H9 (cell line): ENCODE results near the gene CLSTN3. TPM values are rescaled to one million over a fixed set of nuclear protein-coding genes. Genes with fewer than 3 reads are reported as not detected.

Experiments
- DNase-seq: peaks from one replicate; pipeline ENCODE4 v3.0.0-alpha.2; 2017
- H2AFZ ChIP-seq: one replicate; pipeline ENCODE4 v1.6.1; 2013; ENCODE audit warnings: mild to moderate bottlenecking, low read length, control low read depth, moderate library complexity
- H2AK5ac ChIP-seq: 2 replicates; pipeline ENCODE4 v1.6.1; 2013; ENCODE audit warnings: low read length, control low read depth, mixed read lengths; ENCODE audit not compliant: insufficient read length
- H2BK120ac ChIP-seq: one replicate; pipeline ENCODE4 v1.6.1; 2013; ENCODE audit warnings: low read depth, mild to moderate bottlenecking, low read length, control low read depth, inconsistent platforms; ENCODE audit not compliant: poor library complexity, severe bottlenecking
- H2BK12ac ChIP-seq: 2 replicates; pipeline ENCODE4 v1.6.1; 2013; ENCODE audit warnings: low read length, control low read depth, mixed read lengths, low read depth; ENCODE audit not compliant: insufficient read length
- H2BK15ac ChIP-seq: 2 replicates; pipeline ENCODE4 v1.6.1; 2013; ENCODE audit warnings: low read depth, low read length, control low read depth
- H2BK20ac ChIP-seq: one replicate; pipeline ENCODE4 v1.6.1; 2013; ENCODE audit warnings: low read depth, mild to moderate bottlenecking, low read length, control low read depth, inconsistent platforms; ENCODE audit not compliant: poor library complexity, severe bottlenecking
- H2BK5ac ChIP-seq: 2 replicates; pipeline ENCODE4 v1.6.1; 2013; ENCODE audit warnings: low read length, control low read depth, mixed read lengths; ENCODE audit not compliant: insufficient read length
- H3K14ac ChIP-seq: 2 replicates; pipeline ENCODE4 v1.6.1; 2013; ENCODE audit warnings: low read length, control low read depth; ENCODE audit not compliant: insufficient read depth
- H3K18ac ChIP-seq: 2 replicates; pipeline ENCODE4 v1.6.1; 2013; ENCODE audit warnings: low read depth, mild to moderate bottlenecking, mixed read lengths, low read length, control low read depth; ENCODE audit not compliant: insufficient read length
- H3K23ac ChIP-seq: 2 replicates; pipeline ENCODE4 v1.6.1; 2013; ENCODE audit warnings: low read length, control low read depth, mixed read lengths, low read depth; ENCODE audit not compliant: insufficient read length
- H3K23me2 ChIP-seq: 2 replicates; pipeline ENCODE4 v1.6.1; 2013; ENCODE audit warnings: low read depth, mild to moderate bottlenecking, mixed read lengths, low read length, control low read depth; ENCODE audit not compliant: insufficient read length, poor library complexity, severe bottlenecking
- H3K27ac ChIP-seq: 2 replicates; pipeline ENCODE4 v1.5.1; 2013; ENCODE audit warnings: low read length, control low read depth, mixed read lengths, low read depth; ENCODE audit not compliant: insufficient read length
- H3K27me3 ChIP-seq: 2 replicates; pipeline ENCODE4 v1.6.1; 2013; ENCODE audit warnings: low read length, control low read depth, inconsistent platforms; ENCODE audit not compliant: insufficient read depth
- H3K4ac ChIP-seq: 2 replicates; pipeline ENCODE4 v1.6.1; 2013; ENCODE audit warnings: low read depth, mild to moderate bottlenecking, control low read depth, inconsistent platforms, low read length, moderate library complexity
- H3K4me1 ChIP-seq: 2 replicates; pipeline ENCODE4 v1.6.1; 2013; ENCODE audit warnings: low read length, control low read depth, inconsistent platforms; ENCODE audit not compliant: insufficient read depth
- H3K4me2 ChIP-seq: 2 replicates; pipeline ENCODE4 v1.6.1; 2013; ENCODE audit warnings: low read length, control low read depth, mixed read lengths; ENCODE audit not compliant: insufficient read length, insufficient read depth
- H3K56ac ChIP-seq: 2 replicates; pipeline ENCODE4 v1.6.1; 2013; ENCODE audit warnings: low read depth, mild to moderate bottlenecking, mixed read lengths, low read length, control low read depth; ENCODE audit not compliant: insufficient read length
- H3K79me1 ChIP-seq: 2 replicates; pipeline ENCODE4 v1.6.1; 2013; ENCODE audit warnings: low read depth, mild to moderate bottlenecking, moderate library complexity, low read length, control low read depth, inconsistent platforms; ENCODE audit not compliant: insufficient read depth, poor library complexity, severe bottlenecking
- H3K79me2 ChIP-seq: 2 replicates; pipeline ENCODE4 v1.6.1; 2013; ENCODE audit warnings: low read length, control low read depth, inconsistent platforms; ENCODE audit not compliant: insufficient read depth
- H3K9ac ChIP-seq: 2 replicates; pipeline ENCODE4 v1.6.1; 2013; ENCODE audit warnings: low read length, control low read depth, mixed read lengths; ENCODE audit not compliant: insufficient read length; ENCODE audit errors: extremely low read depth
- H3K9me3 ChIP-seq: one replicate; pipeline ENCODE4 v1.6.1; 2013; ENCODE audit warnings: low read depth, low read length, inconsistent platforms; ENCODE audit not compliant: control insufficient read depth
- H3T11ph ChIP-seq: one replicate; pipeline ENCODE4 v1.6.1; 2013; ENCODE audit warnings: mild to moderate bottlenecking, low read length, control low read depth, inconsistent platforms
- H4K20me1 ChIP-seq: one replicate; pipeline ENCODE4 v1.6.1; 2013; ENCODE audit not compliant: control insufficient read depth, insufficient read length, insufficient read depth
- H4K5ac ChIP-seq: 2 replicates; pipeline ENCODE4 v1.6.1; 2013; ENCODE audit warnings: low read depth, mild to moderate bottlenecking, mixed read lengths, low read length, control low read depth; ENCODE audit not compliant: insufficient read length
- H4K8ac ChIP-seq: replicated peaks from 2 replicates; pipeline ENCODE4 v1.6.1; 2013; ENCODE audit warnings: low read length, control low read depth, mixed read lengths, low read depth; ENCODE audit not compliant: insufficient read length
- H4K91ac ChIP-seq: 2 replicates; pipeline ENCODE4 v1.6.1; 2013; ENCODE audit warnings: low read depth, mild to moderate bottlenecking, moderate library complexity, mixed read lengths, low read length, control low read depth; ENCODE audit not compliant: insufficient read length
- H3K27ac Mint-ChIP-seq, 3 experiments: 2 replicates in 2 of 3; 3 replicates in 1 of 3; pipeline ENCODE4 v1.8.0; 2020 to 2021; ENCODE audit warnings: mixed read lengths in 3 of 3, mild to moderate bottlenecking in 1 of 3, moderate library complexity in 1 of 3
- H3K27me3 Mint-ChIP-seq: 2 replicates; pipeline ENCODE4 v1.8.0; 2021; ENCODE audit warnings: low read depth, mild to moderate bottlenecking, moderate library complexity, mixed read lengths
- H3K36me3 Mint-ChIP-seq, 3 experiments: 2 replicates in 2 of 3; 3 replicates in 1 of 3; pipeline ENCODE4 v1.8.0; 2020 to 2021; ENCODE audit warnings: low read depth in 3 of 3, mixed read lengths in 3 of 3; ENCODE audit not compliant: insufficient read depth in 1 of 3
- H3K4me1 Mint-ChIP-seq, 2 experiments: 2 replicates each; pipeline ENCODE4 v1.8.0; 2020; ENCODE audit warnings: mixed read lengths in 2 of 2
- H3K4me3 Mint-ChIP-seq, 2 experiments: 2 replicates in 1 of 2; 3 replicates in 1 of 2; pipeline ENCODE4 v1.8.0; 2020 to 2021; ENCODE audit warnings: mild to moderate bottlenecking in 2 of 2, mixed read lengths in 2 of 2, moderate library complexity in 1 of 2
- H3K9me3 Mint-ChIP-seq, 2 experiments: 2 replicates in 1 of 2; 3 replicates in 1 of 2; pipeline ENCODE4 v1.8.0; 2020; ENCODE audit warnings: mild to moderate bottlenecking in 2 of 2, mixed read lengths in 2 of 2, moderate library complexity in 1 of 2
- CTCF ChIP-seq: fragments of 200-600 bp; sonication (generic); conservative IDR thresholded peaks from 3 replicates; pipeline ENCODE4 v1.8.0; 2021; ENCODE audit warnings: antibody characterized with exemption, mild to moderate bottlenecking
- WGBS: extraction: QIAGEN DNeasy Blood & Tissue Kit; methylation state at CpG from one replicate; pipeline ENCODE4 v1.1.7; 2013; ENCODE audit warnings: missing lambda C conversion rate, low lambda C conversion rate, mixed read lengths; ENCODE audit not compliant: insufficient read length; ENCODE audit errors: extremely low coverage; 5-methylcytosine and 5-hydroxymethylcytosine counted together
- total RNA-seq: library from RNA; stranded (reverse); gene quantifications from 2 replicates; pipeline ENCODE4 v1.2.1, GENCODE V29; 2021

Gene CLSTN3
- total RNA-seq, 1 experiment from 2014 or later: 26.2 TPM

- no peaks in the 10 kb centered on the region for H3K27me3 Mint-ChIP-seq
- Histone ChIP-seq H2BK120ac (no peak overlapping the region), H2AK5ac (no peak overlapping the region), H3K23me2 (no peaks in the 10 kb centered on the region), H3K23ac (no peak overlapping the region), H3K4me2 (no peak overlapping the region), H3T11ph (no peak overlapping the region), H3K4ac (no peak overlapping the region), H3K14ac (no peak overlapping the region), H2AFZ (no peak overlapping the region), H2BK20ac (no peak overlapping the region), H2BK15ac (no peak overlapping the region), H2BK5ac (no peak overlapping the region), H4K8ac (no peak overlapping the region), H3K18ac (no peak overlapping the region), H4K91ac (no peak overlapping the region), H3K56ac (no peak overlapping the region), H3K27me3 (no peaks in the 10 kb centered on the region), H4K5ac (no peak overlapping the region), H3K9ac (no peak overlapping the region), H2BK12ac (no peak overlapping the region), H4K20me1 (no peaks in the 10 kb centered on the region), H3K79me1 (no peaks in the 10 kb centered on the region), H3K27ac (no peak overlapping the region), H3K4me1 (no peaks in the 10 kb centered on the region), H3K79me2 (no peaks in the 10 kb centered on the region), H3K9me3 (no peaks in the 10 kb centered on the region)
- no peak for DNase-seq
- no peaks in the 10 kb centered on the region for H3K9me3 Mint-ChIP-seq
- no peak for TF ChIP-seq CTCF
- H3K36me3 Mint-ChIP-seq: peaks cover 2 to 32% (median 29%) of the 10 kb centered on the region in 3 experiments
- no peaks in the 10 kb centered on the region for H3K4me1 Mint-ChIP-seq
- no peak overlapping the region for H3K4me3 Mint-ChIP-seq
- H3K27ac Mint-ChIP-seq: no peak overlapping the region
- WGBS: no CpG with 5 or more reads among the region's 4 CpGs
Measured at GRCh38 chr12:7152818-7153217, 22.6 kb downstream of the CLSTN3 start.
